Lower leg skin (tissue), 4 donors: ENCODE measurements around the gene NYAP2. TPM values are rescaled to one million over a fixed set of nuclear protein-coding genes. Genes with fewer than 3 reads are reported as not detected.

Experiments used
- DNase-seq, 2 donors: peaks; one replicate each; pipeline ENCODE4 v3.0.0-alpha.2; 2019; ENCODE audit warnings: low spot score in 2 of 2
- H3K4me3 ChIP-seq: fragments of 200-600 bp; sonication (generic); 2 replicates; pipeline ENCODE4 v1.5.1; 2017; ENCODE audit warnings: mild to moderate bottlenecking, low read depth; ENCODE audit not compliant: poor library complexity, severe bottlenecking
- CTCF ChIP-seq, 3 donors: fragments of 450-650 bp; IDR thresholded peaks; one replicate each; pipeline ENCODE4 v1.5.1; 2016; ENCODE audit warnings: antibody characterized with exemption in 3 of 3, mild to moderate bottlenecking in 3 of 3, moderate library complexity in 2 of 3
- POLR2A ChIP-seq, 2 donors: fragments of 450-650 bp; IDR thresholded peaks; one replicate each; pipeline ENCODE4 v1.6.1; 2016 to 2017; ENCODE audit warnings: antibody characterized with exemption in 2 of 2, mild to moderate bottlenecking in 1 of 2, moderate library complexity in 1 of 2
- WGBS, 2 donors: methylation state at CpG; one replicate each; pipeline ENCODE4 v1.1.5; 2018; 5-methylcytosine and 5-hydroxymethylcytosine counted together
- intact Hi-C: fragments of 100-400 bp; cut with DNase I; formaldehyde crosslinking; loops from one replicate; pipeline ENCODE4 v1.15.0; 2023; ENCODE audit warnings: low total_unique reads
- total RNA-seq, 4 donors: library from RNA; depleted of rRNA; stranded (reverse); fragments of >200 nt; gene quantifications; one replicate each; pipeline ENCODE4 v1.1.0, GENCODE V29; 2016

The NYAP2 gene
- total RNA-seq, 4 donors from 2014 or later: not detected

- intact Hi-C loops: no loop called here
- TF ChIP-seq POLR2A (IDR thresholded peaks at IDR 0.05) (no peak), CTCF (IDR thresholded peaks at IDR 0.05) (no peak)
- 60 to 62% methylated on average over 1 of the region's 1 CpG for WGBS, 2 donors
- no peak for DNase-seq
- no peak overlapping the region for H3K4me3 ChIP-seq
Measured at GRCh38 chr2:225512469-225512868, 113.0 kb downstream of the NYAP2 start.

- no peak overlapping the region for H3K4me3 ChIP-seq
- WGBS, 2 donors: 83 to 90% methylated on average over 9 of the region's 9 CpGs
- no peak for DNase-seq
- intact Hi-C loops: no loop called here
- TF ChIP-seq CTCF (IDR thresholded peaks at IDR 0.05) (no peak), POLR2A (IDR thresholded peaks at IDR 0.05) (no peak)
Measured at GRCh38 chr2:225512876-225513540, 113.5 kb downstream of the NYAP2 start.

GRCh38 chr2:225515033-225515432, 115.5 kb downstream of the NYAP2 start:
- intact Hi-C loops: no loop called here
- H3K4me3 ChIP-seq: no peak overlapping the region
- TF ChIP-seq CTCF (IDR thresholded peaks at IDR 0.05) (no peak), POLR2A (IDR thresholded peaks at IDR 0.05) (no peak)
- DNase-seq: no peak

GRCh38 chr2:225526760-225527390, 127.4 kb downstream of the NYAP2 start:
- intact Hi-C loops: no loop called here
- WGBS, 2 donors: 75 to 82% methylated on average over 4 of the region's 4 CpGs
- TF ChIP-seq CTCF (IDR thresholded peaks at IDR 0.05): no peak
- no peak for TF ChIP-seq POLR2A (IDR thresholded peaks at IDR 0.05)
- no peak overlapping the region for H3K4me3 ChIP-seq
- no peak for DNase-seq

- no peak overlapping the region for H3K4me3 ChIP-seq
- WGBS, 2 donors: 37 to 46% methylated on average over 3 of the region's 3 CpGs
- DNase-seq: no peak
- TF ChIP-seq POLR2A (IDR thresholded peaks at IDR 0.05) (no peak), CTCF (IDR thresholded peaks at IDR 0.05) (no peak)
- intact Hi-C loops: no loop called here
Measured at GRCh38 chr2:225531559-225531958, 132.0 kb downstream of the NYAP2 start.
